ENCODE measurements around the gene SDR42E2.

The SDR42E2 gene

DNA sequence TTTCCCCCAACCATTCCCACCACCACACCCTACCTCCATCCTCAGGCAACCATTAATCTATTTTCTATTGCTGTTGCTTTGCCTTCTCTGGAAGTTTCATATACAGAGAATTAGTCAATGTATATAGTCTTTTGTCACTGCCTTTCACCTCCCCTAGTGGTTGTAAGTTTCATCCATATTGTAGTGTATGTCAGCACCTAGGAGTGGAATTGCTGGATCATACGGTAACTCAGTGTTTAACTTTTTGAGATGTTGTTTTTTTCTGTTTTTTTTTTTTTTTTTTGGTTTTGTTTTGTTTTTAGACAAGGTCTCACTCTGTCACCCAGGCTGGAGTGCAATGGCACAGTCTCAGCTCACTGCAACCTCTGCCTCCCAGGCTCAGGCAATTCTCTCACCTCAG is 60.7 kb downstream of the SDR42E2 start:
- intact Hi-C loops (cut with DNase I; ENCODE audit: low total_unique reads), result no loop called here
- H3K27me3 ChIP-seq, result no peaks in the 10 kb centered on the region
- H3K4me3 ChIP-seq, result no peak overlapping the region
- TF ChIP-seq, protein P1, sequence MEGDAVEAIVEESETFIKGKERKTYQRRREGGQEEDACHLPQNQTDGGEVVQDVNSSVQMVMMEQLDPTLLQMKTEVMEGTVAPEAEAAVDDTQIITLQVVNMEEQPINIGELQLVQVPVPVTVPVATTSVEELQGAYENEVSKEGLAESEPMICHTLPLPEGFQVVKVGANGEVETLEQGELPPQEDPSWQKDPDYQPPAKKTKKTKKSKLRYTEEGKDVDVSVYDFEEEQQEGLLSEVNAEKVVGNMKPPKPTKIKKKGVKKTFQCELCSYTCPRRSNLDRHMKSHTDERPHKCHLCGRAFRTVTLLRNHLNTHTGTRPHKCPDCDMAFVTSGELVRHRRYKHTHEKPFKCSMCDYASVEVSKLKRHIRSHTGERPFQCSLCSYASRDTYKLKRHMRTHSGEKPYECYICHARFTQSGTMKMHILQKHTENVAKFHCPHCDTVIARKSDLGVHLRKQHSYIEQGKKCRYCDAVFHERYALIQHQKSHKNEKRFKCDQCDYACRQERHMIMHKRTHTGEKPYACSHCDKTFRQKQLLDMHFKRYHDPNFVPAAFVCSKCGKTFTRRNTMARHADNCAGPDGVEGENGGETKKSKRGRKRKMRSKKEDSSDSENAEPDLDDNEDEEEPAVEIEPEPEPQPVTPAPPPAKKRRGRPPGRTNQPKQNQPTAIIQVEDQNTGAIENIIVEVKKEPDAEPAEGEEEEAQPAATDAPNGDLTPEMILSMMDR (IDR thresholded peaks at IDR 0.05), result no peak
- DNase-seq, result no peak
- H3K27ac ChIP-seq, result peak overlapping the region; percentile 68 to 73
- H3K4me1 ChIP-seq, result peaks cover 0 to 76% (median 47%) of the 10 kb centered on the region in 4 donors
- H3K36me3 ChIP-seq, result peaks cover 1 to 22% (median 10%) of the 10 kb centered on the region in 3 donors
- no peaks in the 10 kb centered on the region for H3K9me3 ChIP-seq

DNA sequence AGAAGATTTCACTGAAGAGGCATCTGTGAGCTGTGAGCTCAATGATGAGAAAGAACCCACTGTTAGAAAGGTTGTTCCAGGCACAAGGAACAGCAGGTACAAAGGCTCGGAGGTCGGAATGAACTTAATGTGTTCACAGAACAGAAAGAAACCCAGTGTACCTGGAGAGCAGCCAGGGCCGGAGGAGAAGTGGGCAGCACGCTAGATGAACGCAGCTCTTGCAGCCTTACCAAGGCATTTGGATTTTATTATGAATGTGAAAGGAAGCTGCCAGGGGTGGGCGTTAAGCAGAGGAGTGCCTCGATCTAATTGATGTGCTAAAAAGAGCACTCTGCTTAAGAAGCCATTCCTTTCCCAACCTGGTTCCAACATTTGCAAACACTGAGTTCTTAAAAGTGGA is 62.8 kb downstream of the SDR42E2 start:
- Histone ChIP-seq H3K36me3 (peaks cover 22 to 43% (median 30%) of the 10 kb centered on the region in 3 donors), H3K9me3 (no peaks in the 10 kb centered on the region), H3K4me1 (peaks cover 0 to 56% (median 32%) of the 10 kb centered on the region in 4 donors), H3K4me3 (peak overlapping the region; percentile 6 to 20), H3K27me3 (no peaks in the 10 kb centered on the region), H3K27ac (peak overlapping the region; percentile 68 to 73)
- intact Hi-C loops (cut with DNase I; ENCODE audit: low total_unique reads), result no loop called here
- DNase-seq, result peak; percentile 55 to 87
- TF ChIP-seq, protein P1 (IDR thresholded peaks at IDR 0.05), result no peak

DNA sequence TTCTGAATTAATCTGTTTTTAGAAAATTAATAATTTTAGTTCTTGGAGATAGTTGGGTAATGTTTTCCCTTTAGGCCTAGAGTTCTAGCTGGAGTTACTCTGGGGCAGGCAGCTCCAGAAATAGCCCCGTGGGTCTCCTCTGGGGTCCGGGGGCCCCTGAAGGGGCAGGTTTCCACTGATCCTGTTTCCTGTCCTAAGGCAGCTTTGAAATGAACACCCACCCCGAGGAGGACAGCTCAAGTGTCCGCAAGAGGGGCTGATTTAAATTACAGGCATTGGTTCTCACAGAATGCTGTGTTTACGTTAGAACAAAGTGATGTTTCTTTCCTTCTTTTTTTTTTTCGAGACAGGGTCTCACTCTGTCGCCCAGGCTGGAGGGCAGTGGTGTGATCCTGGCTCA is 67.6 kb downstream of the SDR42E2 start:
- no peak for DNase-seq
- TF ChIP-seq, protein P1 (IDR thresholded peaks at IDR 0.05), result no peak
- no peak overlapping the region for H3K4me3 ChIP-seq
- intact Hi-C loops (cut with DNase I; ENCODE audit: low total_unique reads), result loop anchor here (10.0 kb wide), 1 partner anchor 65 kb away; the partner anchor contains the start of gene POLR3E
- H3K9me3 ChIP-seq, result no peaks in the 10 kb centered on the region
- peaks cover 29 to 75% (median 66%) of the 10 kb centered on the region in 3 donors for H3K36me3 ChIP-seq
- no peak overlapping the region for H3K27ac ChIP-seq
- peaks cover 0 to 20% (median 8%) of the 10 kb centered on the region in 4 donors for H3K4me1 ChIP-seq
- H3K27me3 ChIP-seq, result no peaks in the 10 kb centered on the region

GRCh38 chr16:22232277-22233036 is 70.2 kb downstream of the SDR42E2 start:
- Histone ChIP-seq H3K27ac (peak overlapping the region in 1 of 2 donors; percentile 38), H3K9me3 (no peaks in the 10 kb centered on the region), H3K27me3 (no peaks in the 10 kb centered on the region), H3K4me3 (no peak overlapping the region), H3K4me1 (peaks cover 0 to 28% (median 12%) of the 10 kb centered on the region in 4 donors), H3K36me3 (peaks cover 29 to 65% (median 57%) of the 10 kb centered on the region in 3 donors)
- TF ChIP-seq, protein P1 (IDR thresholded peaks at IDR 0.05), result no peak
- no peak for DNase-seq
- intact Hi-C loops (cut with DNase I; ENCODE audit: low total_unique reads), result loop anchor here (10.0 kb wide), 1 partner anchor 62 kb away; the partner anchor contains the start of gene POLR3E

DNA sequence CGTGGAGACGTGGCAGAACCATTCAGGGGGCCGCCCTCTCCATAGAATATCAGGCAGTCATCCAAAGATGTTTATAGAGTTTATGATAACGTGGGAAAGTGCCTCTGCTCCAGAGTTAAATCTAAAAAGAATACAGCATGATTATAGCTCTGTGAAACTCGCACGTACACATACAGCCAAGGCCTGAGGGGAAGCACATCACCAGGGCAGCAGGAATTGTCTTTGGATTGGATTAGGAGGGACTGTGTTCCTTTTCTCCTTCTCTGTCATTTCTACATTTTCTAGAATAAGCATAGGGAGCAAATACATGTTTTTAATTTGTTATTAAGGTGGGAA is 70.7 kb downstream of the SDR42E2 start:
- Histone ChIP-seq H3K4me1 (peaks cover 0 to 33% (median 13%) of the 10 kb centered on the region in 4 donors), H3K4me3 (no peak overlapping the region), H3K27ac (peak overlapping the region in 1 of 2 donors; percentile 38), H3K27me3 (no peaks in the 10 kb centered on the region), H3K36me3 (peaks cover 30 to 66% (median 57%) of the 10 kb centered on the region in 3 donors), H3K9me3 (no peaks in the 10 kb centered on the region)
- no peak for DNase-seq
- intact Hi-C loops (cut with DNase I; ENCODE audit: low total_unique reads), result loop anchor here (10.0 kb wide), 1 partner anchor 62 kb away; the partner anchor contains the start of gene POLR3E
- TF ChIP-seq, protein P1 (IDR thresholded peaks at IDR 0.05), result no peak
